Esophagus mucosa (tissue), 1 donor: ENCODE data around the gene SLC25A21. TPM values are rescaled to one million over a fixed set of nuclear protein-coding genes. Genes with fewer than 3 reads are reported as not detected.

ENCODE experiments used
- ATAC-seq: fragments of 200-7000 bp; cut with Tn5 transposase; one replicate; pipeline ENCODE4 v1.9.1; 2020
- total RNA-seq: library from RNA; stranded (reverse); gene quantifications from one replicate; pipeline ENCODE4 v1.2.4, GENCODE V29; 2023
- donor health status: DM: yes; HTN: yes; CAD: no.

Gene SLC25A21
- total RNA-seq, 1 donor from 2014 or later = 0.80 TPM

DNA sequence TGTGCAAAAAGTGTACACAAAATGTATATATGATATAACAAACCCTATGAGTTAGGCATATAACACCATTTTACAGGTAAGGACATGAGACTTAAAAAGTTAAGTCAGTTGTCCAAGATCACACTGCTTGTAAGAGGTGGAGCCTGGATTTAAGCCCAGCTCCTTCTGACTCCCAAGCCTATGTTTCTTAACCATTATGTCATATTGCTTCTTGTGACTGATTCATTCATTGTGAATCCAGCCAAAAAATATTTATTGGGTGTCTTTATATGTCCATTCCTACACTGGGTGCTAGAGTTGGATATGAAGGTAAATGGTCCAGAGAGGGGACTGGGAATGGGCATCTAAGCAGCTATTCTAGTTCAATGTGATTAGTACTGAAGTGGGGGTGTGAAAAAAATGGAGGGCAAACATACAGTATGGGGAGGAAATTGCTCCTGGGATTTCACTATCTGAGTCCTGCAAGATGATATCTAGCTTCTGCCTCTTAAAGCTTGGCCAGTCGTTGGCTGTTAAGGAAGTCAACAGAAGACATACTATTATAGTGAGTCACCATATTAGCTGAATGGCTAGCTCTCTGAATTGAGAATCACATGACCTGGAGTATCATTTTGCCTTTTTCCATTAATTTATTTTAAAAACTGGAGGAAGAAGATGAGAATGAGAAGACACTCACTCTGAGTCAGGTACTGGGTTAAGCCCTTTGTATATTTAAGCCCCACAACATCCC lies 481.9 kb downstream of the SLC25A21 start:
- ATAC-seq = peak; percentile 57

DNA sequence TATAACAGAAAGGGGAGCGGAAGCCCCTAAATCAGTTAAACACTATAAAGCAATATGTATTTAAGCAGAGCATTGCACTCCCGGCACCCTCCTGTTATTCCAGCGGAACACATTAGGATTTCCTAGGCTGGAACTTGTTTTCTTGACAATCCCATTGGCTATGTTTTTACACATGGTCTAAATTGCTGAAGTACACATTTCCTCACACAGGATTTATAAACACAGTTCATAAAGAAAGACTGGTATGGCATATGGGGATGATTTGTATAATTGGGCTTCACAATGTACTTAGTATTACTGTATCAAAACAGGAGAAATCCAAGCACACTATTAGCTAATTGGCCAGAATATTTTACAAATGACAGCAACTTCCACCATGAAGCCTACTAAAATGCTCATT lies 487.5 kb downstream of the SLC25A21 start:
- ATAC-seq = no peak

DNA sequence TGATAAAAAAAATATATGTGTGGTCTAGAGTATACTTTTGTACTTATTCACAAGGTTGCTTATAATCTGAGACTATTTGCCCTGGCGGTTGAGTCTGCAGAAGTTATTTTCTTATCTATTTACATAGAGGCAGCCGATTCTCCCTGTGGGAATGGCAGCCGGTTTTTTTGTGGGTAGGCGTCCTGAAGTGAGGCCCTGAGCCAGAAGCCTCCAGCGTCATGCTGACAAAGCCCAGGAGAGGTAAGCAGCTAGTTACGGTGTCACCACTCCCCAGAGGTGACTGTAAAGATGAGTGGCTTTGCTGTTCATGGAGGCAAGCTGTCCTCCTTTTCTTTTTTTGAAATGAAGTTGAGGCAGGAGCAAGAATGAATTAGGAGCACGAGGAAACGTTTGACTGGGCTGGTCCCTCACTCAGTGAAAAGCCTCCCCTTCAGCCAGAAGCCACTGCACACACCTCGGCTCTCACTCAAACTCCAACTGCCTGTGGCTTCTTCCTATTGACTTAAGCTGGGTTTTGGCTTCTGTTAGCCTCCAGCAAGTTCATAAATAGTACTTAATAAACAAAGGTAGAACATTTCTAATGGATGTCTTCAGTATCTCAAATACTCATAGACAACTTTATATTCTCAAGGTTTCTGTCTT lies 489.2 kb downstream of the SLC25A21 start:
- peak; percentile 67 for ATAC-seq

DNA sequence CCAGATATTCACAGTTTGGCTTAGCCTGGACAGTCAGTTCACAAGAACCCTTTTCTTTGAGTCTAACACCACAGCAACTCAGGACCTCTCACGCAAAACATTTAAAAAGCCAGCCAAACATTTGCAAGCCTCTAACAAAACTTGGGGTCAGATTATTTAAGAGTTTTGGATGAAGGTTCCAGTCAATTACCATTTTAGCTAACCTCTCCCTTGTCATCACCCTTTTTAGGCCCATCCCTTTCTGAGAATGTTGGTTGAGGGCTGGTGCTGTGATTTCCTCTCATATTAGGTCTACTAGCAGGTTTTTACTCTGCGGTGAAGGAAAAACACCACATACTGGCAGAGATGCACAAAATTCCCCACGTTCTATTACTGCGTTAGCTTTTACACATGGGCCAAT lies 490.1 kb downstream of the SLC25A21 start:
- ATAC-seq = no peak

DNA sequence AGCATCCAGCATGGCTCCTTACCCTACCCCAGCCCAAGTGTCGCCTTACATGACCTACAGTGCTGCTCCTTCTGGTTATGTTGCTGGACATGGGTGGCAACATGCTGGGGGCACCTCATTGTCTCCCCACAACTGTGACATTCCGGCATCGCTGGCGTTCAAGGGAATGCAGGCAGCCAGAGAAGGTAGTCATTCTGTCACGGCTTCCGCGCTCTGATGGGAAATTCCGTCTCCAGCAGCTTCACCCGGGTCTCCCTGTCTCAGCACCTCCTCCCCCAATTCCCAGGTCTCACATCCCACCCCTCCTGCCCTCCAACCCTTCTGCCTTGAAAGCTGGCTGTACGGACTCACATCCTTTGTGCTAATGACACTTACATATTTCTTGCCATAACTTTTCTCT lies 496.2 kb downstream of the SLC25A21 start:
- peak; percentile 27 for ATAC-seq

DNA sequence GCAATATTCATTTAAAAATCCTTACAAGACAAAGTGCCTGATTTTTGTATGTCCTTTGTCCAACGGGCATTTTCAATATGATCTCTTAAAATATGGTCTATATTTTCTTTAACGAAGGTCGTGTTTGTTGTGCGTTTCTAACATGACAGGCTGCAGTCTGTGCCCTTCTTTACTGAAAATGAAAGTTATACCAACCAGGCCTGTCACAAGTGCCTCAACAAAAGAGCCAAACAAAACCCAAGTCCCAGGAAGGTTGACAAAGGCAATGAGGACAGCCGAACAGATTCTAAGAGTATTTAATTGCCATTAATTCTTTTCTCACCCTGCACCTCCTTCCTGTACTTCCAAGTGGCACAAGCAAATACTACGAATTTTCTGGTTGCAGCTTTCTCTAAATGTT lies 496.8 kb downstream of the SLC25A21 start:
- no peak for ATAC-seq

DNA sequence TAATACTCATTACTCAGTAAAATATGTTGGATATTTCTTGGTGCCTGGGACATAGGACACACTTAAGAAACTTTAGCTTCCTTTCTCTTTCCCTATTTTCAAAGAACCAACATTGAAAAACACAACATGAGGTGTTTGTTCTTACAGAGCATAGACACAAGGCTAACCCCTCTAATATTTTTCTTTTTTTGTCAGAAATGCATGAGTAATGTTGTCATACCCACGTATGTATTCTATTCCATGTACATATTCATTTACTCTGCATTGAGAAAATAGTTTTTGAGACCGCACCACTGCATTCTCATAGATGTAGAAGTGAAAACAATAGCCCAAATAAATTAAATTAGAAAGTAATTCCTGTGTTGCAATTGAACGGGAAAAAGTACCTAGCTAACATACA lies 497.7 kb downstream of the SLC25A21 start:
- peak; percentile 20 for ATAC-seq

DNA sequence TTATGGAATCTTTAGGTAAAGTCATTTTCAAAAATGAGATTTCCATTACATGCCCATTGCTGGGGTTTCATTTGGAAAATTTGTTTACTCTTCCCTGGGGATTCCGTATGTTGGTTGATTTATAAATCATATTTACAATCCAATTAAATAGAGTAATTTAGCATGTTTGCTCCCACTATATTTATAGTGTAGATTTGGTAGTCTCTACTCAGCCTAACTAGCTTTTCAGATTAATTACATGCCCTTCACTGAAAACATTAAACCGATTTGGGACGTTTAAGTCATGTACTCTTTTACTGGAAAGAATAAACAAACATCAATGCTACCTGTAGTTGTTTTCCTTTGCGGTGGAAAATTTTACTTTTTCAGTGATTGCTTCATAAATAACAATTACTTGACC lies 500.3 kb downstream of the SLC25A21 start:
- no peak for ATAC-seq

DNA sequence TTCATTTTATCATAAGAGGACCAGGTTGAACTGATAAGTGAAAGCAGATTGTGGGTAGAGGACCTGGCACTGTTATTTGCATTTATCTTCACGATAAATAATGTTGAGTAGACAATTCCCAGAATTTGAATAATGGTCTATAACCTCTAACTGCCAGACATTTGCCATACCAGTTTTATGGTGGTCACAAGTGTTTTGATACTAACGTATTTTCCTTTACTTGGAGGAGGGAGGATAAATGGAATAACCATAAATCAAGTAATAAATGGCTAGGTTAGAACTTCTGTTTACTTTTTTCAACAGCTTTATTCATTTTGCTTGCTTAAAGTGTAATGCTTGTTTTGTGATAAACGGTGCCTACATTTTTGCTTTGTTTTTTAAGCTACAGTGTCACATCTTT lies 501.3 kb downstream of the SLC25A21 start:
- ATAC-seq = no peak

DNA sequence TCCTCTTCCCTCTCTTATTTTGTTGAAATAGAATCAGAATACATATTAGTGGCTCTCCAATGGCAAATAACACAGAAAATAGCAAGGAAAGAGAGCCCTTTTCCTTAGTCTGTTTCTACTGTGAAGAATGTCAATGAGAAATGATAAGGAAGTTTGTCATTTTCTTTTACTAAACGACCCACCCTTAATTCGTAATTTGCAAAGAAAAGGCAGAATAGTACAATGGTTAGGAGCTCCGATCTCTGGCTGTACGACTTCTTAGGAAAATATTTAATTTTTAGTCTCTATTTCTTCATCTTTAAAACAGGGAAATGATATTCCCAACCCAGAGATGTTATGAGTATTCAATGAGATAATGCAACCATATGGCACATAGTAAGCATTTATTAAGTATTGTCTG lies 504.7 kb downstream of the SLC25A21 start:
- no peak for ATAC-seq

DNA sequence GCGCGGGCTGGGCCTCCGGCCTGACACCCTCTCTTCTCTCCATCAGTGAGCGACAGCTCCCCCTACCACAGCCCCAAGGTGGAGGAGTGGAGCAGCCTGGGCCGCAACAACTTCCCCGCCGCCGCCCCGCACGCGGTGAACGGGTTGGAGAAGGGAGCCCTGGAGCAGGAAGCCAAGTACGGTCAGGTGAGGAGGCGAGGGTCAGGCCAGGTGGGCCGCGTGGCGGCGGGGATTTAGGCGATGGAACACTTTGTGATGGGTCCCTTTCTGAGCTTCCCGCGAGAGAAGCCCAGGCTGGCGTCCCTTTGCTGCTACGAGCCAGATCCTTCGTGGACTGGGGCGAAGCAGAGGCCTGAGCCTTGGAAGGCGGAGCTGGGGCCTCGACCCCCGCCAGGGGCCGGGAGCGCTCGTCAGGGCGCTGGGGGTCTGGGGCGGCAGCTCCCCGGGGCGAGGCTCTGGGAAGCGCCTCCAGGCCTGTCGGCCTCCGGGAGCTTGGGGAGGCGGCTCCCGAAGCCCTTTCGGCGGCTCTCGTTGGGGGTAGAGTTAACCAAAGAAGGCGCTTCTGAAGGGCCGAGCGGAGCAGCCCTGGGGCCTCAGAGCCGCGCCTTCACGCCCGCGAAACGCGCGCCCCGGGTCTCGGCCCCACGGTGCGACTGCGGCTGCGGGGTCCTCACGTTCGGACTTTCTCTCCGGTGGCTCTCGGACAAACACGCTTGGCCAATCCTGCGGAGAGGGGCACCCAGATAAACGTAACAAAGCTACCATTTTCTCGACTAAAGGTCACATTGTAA lies 505.8 kb downstream of the SLC25A21 start:
- peak; percentile 5 for ATAC-seq

DNA sequence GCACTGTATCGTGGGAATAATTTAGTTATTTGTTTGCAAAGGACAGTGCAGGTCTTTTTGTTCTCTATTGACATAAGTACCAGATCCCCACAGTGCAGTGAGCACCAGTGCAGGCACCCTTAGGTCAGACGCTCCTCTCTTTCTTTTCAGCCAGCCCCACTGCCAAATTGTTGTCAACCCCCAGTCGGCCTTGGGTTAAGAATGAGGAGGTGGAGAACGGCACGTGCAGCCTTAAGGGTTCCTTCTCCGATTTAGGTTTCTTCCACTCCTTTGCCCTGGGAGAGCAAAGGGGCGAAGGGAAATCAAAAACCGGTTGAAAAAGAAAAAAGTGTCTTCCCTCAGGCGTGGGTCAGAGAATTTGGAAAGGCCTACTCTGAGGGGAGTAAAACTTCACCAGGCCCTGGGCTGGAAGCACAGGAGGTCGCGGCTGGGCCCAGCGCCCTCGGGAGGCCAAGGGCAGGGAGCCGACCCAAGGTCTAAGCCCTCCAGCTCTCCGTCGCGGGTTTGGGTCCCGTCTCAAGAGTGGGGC lies 506.5 kb downstream of the SLC25A21 start:
- no peak for ATAC-seq

DNA sequence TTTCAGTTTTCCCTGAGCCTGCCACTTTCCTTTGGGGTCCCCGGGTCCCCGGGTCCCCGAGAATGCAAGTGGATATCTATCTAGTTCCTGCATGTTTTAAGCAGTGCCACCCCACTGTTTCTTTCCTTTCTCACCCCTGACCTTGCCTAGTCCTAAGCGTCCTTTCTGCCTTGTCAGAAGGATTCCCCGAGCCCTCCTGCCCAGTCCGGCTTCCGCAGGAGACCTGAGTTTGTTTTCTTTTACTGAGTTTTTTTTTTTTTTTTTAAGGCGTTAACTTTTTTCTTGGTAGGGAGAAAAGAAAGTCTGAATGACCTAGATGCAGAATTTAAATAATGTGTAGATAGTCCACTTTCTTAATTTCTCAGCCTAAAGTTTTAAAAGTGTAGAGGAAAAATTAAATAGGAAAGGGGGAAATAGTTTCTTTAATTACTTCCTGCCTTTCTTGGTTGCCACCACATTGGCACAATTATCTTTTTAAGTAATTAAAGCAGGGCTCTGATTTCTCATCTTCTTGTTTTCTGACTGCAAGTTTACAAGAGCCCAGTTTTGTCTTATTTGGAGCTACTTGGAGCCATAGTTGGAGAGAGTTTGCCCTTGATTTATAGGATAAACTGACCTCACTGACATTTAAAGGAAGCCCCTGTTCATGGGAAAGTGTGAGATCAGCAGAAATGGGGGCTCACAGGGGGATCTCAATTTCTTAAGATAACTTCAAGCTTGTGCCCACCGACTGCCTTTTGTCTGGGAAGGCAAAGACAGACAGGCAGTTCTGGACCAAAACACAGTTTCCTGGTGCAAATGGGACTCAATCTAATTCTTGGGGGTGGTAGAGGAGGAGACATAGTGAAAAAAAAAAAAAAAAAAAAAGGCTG lies 507.8 kb downstream of the SLC25A21 start:
- ATAC-seq = no peak

DNA sequence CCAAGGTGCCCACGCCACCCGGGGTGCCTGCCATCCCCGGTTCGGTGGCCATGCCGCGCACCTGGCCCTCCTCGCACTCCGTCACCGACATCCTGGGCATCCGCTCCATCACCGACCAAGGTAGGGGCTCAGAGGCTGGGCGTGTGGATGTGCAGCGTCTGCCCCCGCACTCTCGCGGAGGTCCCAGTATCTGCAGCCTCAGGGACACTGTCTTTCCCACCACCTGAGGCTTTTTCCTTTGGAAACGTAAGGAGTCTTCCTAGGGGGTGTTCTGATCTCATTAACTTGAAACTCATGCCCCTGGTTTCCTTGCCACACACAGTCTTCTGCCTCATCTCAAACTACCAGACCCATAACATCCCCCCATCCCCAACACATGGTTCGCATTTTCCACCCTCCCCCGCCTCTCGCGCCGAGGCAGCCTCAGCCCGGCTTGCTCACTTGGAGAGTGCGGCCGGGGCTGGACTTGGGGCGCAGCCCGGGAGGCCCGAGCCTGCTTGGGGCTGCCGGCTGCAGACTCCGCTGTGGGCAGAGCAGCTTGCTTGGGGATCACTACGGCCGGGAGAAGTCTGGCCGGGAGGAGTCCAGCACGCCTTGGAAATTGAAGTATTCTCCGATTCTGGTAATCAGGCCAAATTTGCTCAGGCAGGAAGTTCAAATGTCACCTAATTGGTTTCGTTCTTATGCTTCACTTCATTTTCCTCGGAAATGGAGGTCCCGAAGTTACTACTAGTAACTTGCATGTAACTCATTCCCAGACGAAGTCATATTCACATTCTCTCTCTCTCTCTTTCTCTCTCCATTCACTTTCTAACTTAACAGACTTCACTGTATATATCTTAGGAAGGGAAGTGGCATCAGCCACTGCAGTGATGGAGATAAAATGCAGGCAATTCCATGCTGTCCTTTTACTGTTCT lies 508.7 kb downstream of the SLC25A21 start:
- no peak for ATAC-seq

DNA sequence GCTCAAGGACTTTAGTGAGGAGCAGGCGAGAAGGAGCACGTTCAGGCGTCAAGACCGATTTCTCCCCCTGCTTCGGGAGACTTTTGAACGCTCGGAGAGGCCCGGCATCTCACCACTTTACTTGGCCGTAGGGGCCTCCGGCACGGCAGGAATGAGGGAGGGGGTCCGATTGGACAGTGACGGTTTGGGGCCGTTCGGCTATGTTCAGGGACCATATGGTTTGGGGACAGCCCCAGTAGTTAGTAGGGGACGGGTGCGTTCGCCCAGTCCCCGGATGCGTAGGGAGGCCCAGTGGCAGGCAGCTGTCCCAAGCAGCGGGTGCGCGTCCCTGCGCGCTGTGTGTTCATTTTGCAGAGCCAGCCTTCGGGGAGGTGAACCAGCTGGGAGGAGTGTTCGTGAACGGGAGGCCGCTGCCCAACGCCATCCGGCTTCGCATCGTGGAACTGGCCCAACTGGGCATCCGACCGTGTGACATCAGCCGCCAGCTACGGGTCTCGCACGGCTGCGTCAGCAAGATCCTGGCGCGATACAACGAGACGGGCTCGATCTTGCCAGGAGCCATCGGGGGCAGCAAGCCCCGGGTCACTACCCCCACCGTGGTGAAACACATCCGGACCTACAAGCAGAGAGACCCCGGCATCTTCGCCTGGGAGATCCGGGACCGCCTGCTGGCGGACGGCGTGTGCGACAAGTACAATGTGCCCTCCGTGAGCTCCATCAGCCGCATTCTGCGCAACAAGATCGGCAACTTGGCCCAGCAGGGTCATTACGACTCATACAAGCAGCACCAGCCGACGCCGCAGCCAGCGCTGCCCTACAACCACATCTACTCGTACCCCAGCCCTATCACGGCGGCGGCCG lies 509.6 kb downstream of the SLC25A21 start:
- peak; percentile 22 for ATAC-seq

DNA sequence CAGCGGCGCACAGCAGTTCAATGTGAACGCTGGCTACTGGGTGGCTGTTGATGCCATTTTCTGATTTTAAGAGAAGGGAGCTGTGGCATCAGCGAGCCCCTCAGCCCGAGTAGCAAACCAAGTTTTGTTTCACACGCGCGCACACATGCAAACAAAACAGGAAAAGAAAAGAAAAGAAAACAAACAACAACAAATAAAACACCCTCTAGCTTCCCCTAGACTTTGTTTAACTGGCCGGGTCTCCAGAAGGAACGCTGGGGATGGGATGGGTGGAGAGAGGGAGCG lies 510.2 kb downstream of the SLC25A21 start:
- ATAC-seq = no peak

DNA sequence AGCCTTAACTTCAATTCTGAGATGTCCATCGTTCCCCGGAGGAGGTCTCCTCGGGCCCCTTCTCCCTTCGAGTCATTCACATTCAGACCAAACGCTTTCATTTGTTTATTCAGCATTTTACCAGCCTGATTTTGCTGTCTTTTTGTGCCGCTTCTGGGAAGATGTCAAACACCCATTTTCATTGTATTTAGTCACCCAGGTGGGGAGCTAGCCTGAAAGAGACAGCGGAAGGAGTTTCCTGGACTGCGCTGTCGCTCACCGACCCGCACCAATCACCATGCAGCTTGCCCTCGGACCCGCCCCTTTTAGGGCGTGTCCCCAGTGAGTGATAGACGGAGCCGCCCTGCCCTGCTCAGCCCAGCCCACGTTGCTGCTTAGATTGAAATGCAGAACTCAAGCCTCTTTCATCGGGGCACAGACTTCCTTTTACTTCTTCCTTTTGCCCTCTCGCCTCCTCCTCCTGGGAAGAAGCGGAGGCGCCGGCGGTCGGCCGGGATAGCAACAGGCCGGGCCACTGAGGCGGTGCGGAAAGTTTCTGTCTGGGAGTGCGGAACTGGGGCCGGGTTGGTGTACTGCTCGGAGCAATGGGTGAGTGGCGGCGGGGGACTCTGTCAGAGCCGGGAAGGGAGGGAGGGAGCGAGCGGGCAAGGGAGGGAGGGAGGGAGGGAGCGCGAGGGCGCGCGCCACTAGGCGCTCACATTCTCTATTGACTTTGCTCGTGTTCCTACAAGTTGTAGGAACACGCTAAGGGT lies 510.7 kb downstream of the SLC25A21 start, which contains the start of gene PAX9:
PAX9 (plus strand) TSS at position 355 of the 752 bp plus-strand sequence; CDS start at position 585, 230 bp downstream.
- peak; percentile 92 for ATAC-seq

DNA sequence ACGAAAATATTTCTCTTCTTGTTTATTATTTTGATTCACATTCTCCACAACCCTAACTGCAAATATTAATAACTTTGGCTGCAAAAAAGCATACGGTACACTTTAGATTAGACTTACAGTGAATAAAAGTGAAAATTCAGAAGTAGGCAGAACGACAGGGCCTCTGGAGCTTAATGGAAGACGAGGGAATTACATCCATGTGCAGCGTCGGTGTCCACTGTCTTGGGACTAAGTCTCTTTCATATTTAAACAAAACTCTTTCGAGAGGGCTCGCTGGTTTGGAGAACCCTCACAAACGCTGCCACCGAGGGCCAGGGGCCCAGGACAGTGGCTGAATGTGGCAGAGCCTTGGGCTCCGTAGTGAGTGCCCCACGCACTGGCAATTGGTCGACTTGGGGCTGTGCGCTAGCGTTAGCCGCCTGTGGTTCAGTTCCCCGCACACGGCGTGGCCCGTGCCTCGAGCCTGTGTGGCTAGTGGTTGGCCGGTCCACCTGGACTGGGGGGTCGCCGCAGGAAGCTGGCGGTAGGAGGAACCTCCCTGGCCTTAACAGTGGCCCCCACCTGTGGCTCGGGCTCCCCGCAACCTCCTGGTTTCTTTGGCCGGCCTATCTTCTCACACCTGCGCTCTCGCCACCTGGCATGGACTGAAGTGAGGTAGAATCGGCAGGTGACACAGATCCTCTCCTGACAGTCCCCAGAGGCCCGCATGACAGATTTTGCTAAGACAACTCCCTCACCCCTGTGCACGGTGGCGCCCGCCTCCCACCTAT lies 511.5 kb downstream of the SLC25A21 start:
- peak; percentile 13 for ATAC-seq
